Measurements from ENCODE around the gene CRTAP. TPM values are rescaled to one million over a fixed set of nuclear protein-coding genes. Genes with fewer than 3 reads are reported as not detected.
A peak's percentile ranks its signal among the peaks of the same experiment; 100 is the strongest.
"Not testable (repeated sequence)": the region's sequence is repeated elsewhere in the genome, so short reads cannot be mapped to it uniquely, and the experiment has no call there.

The CRTAP gene
- total and polyA plus RNA-seq, 8 donors = 17.6 to 71.0 (median 25.6) TPM

GRCh38 chr3:33071946-33072345, 41.9 kb upstream of the CRTAP start:
- Histone ChIP-seq H3K27ac (no peak overlapping the region), H3K36me3 (no peaks in the 10 kb centered on the region), H3K27me3 (no peaks in the 10 kb centered on the region), H3K9me3 (no peaks in the 10 kb centered on the region), H3K4me3 (no peak overlapping the region), H3K4me1 (no peaks in the 10 kb centered on the region)
- TF ChIP-seq CTCF (IDR thresholded peaks at IDR 0.05) = no peak
- WGBS, 2 donors = 74 to 80% methylated on average over 1 of the region's 1 CpG
- intact Hi-C loops (cut with DNase I) = no loop called here
- no peak for FAIRE-seq
- DNase-seq = no peak
- no peak for ATAC-seq

GRCh38 chr3:33074217-33075067, 39.4 kb upstream of the CRTAP start:
- Histone ChIP-seq H3K27me3 (no peaks in the 10 kb centered on the region), H3K27ac (no peak overlapping the region), H3K9me3 (no peaks in the 10 kb centered on the region), H3K36me3 (no peaks in the 10 kb centered on the region), H3K4me3 (no peak overlapping the region), H3K4me1 (no peaks in the 10 kb centered on the region)
- peak; percentile 53 to 71 (median 66) for TF ChIP-seq CTCF (IDR thresholded peaks at IDR 0.05)
- ATAC-seq = peak; percentile 68 to 92 (median 86)
- no peak for FAIRE-seq
- WGBS, 2 donors = 67% methylated on average over 13 of the region's 13 CpGs
- peak in 3 of 6 donors; percentile 26 to 40 (median 35) for DNase-seq
- intact Hi-C loops (cut with DNase I) = no loop called here

- FAIRE-seq (no peak), ATAC-seq (peak in 1 of 4 donors; percentile 22), DNase-seq (no peak)
- no peak overlapping the region for H3K4me3 ChIP-seq
- no peaks in the 10 kb centered on the region for H3K27me3 ChIP-seq
- H3K9me3 ChIP-seq = no peaks in the 10 kb centered on the region
- intact Hi-C loops (cut with DNase I) = no loop called here
- no peak for TF ChIP-seq CTCF (IDR thresholded peaks at IDR 0.05)
- H3K4me1 ChIP-seq = no peaks in the 10 kb centered on the region
- 86% methylated on average over 4 to 6 of the region's 6 CpGs for WGBS, 2 donors
- H3K36me3 ChIP-seq = no peaks in the 10 kb centered on the region
- H3K27ac ChIP-seq = no peak overlapping the region
These were observed 37.8 kb upstream of the CRTAP start for GRCh38 chr3:33075995-33076394.

- no peak for ATAC-seq
- no peak overlapping the region for H3K4me3 ChIP-seq
- H3K9me3 ChIP-seq = no peaks in the 10 kb centered on the region
- no peak overlapping the region for H3K27ac ChIP-seq
- no peak for TF ChIP-seq CTCF (IDR thresholded peaks at IDR 0.05)
- WGBS, 2 donors = 97% methylated on average over 8 of the region's 8 CpGs
- no peaks in the 10 kb centered on the region for H3K27me3 ChIP-seq
- no peaks in the 10 kb centered on the region for H3K4me1 ChIP-seq
- intact Hi-C loops (cut with DNase I) = no loop called here
- no peak for FAIRE-seq
- H3K36me3 ChIP-seq = no peaks in the 10 kb centered on the region
- DNase-seq = no peak
These were observed 36.9 kb upstream of the CRTAP start for GRCh38 chr3:33076952-33077351.

- no peaks in the 10 kb centered on the region for H3K36me3 ChIP-seq
- H3K27ac ChIP-seq = no peak overlapping the region
- no peak for DNase-seq
- intact Hi-C loops (cut with DNase I) = no loop called here
- no peak for ATAC-seq
- FAIRE-seq = no peak
- no peaks in the 10 kb centered on the region for H3K9me3 ChIP-seq
- H3K4me1 ChIP-seq = no peaks in the 10 kb centered on the region
- no peak for TF ChIP-seq CTCF (IDR thresholded peaks at IDR 0.05)
- H3K4me3 ChIP-seq = no peak overlapping the region
- no peaks in the 10 kb centered on the region for H3K27me3 ChIP-seq
- WGBS, 2 donors = 94 to 97% methylated on average over 2 of the region's 2 CpGs
These were observed 35.8 kb upstream of the CRTAP start for GRCh38 chr3:33077976-33078375.

GRCh38 chr3:33079813-33080212, 34.0 kb upstream of the CRTAP start:
- FAIRE-seq; DNase-seq; H3K27ac ChIP-seq; H3K36me3 ChIP-seq; H3K4me3 ChIP-seq; H3K4me1 ChIP-seq; H3K9me3 ChIP-seq; ATAC-seq; H3K27me3 ChIP-seq; intact Hi-C loops (cut with DNase I): not testable (repeated sequence)
- 87 to 93% methylated on average over 6 of the region's 6 CpGs for WGBS, 2 donors
